Activated CD8-positive, alpha-beta memory T cell treated with anti-CD3 and anti-CD28 coated beads, Interleukin-2, amount 50 U/mL, for 24 hours (primary cell): ENCODE results near the gene MACROD2.
"Not testable (repeated sequence)": the region's sequence is repeated elsewhere in the genome, so short reads cannot be mapped to it uniquely, and the experiment has no call there.

Experiments
- DNase-seq: peaks from one replicate; pipeline ENCODE4 v3.0.0-alpha.2; 2020; ENCODE audit errors: extremely low read depth

MACROD2 gene

GRCh38 chr20:15166744-15167143 lies 1171.4 kb downstream of the MACROD2 start:
- DNase-seq: no peak

- DNase-seq: no peak
These were observed 1175.7 kb downstream of the MACROD2 start for GRCh38 chr20:15171016-15171415.

GRCh38 chr20:15176929-15177328 lies 1181.6 kb downstream of the MACROD2 start:
- no peak for DNase-seq

GRCh38 chr20:15178581-15178980 lies 1183.3 kb downstream of the MACROD2 start:
- no peak for DNase-seq

GRCh38 chr20:15179381-15179780 lies 1184.1 kb downstream of the MACROD2 start:
- no peak for DNase-seq

GRCh38 chr20:15179781-15180180 lies 1184.5 kb downstream of the MACROD2 start:
- no peak for DNase-seq

GRCh38 chr20:15185322-15185721 lies 1190.0 kb downstream of the MACROD2 start:
- no peak for DNase-seq

- DNase-seq: no peak
These were observed 1190.6 kb downstream of the MACROD2 start for GRCh38 chr20:15185913-15186312.

- no peak for DNase-seq
These were observed 1192.3 kb downstream of the MACROD2 start for GRCh38 chr20:15187612-15188011.

GRCh38 chr20:15188415-15188814 lies 1193.1 kb downstream of the MACROD2 start:
- no peak for DNase-seq

GRCh38 chr20:15191082-15191723 lies 1195.9 kb downstream of the MACROD2 start:
- DNase-seq: no peak

- DNase-seq: no peak
These were observed 1200.1 kb downstream of the MACROD2 start for GRCh38 chr20:15195378-15195777.

GRCh38 chr20:15196547-15197255 lies 1201.4 kb downstream of the MACROD2 start:
- DNase-seq: no peak

- not testable (repeated sequence) for DNase-seq
These were observed 1202.7 kb downstream of the MACROD2 start for GRCh38 chr20:15198017-15198416.

GRCh38 chr20:15199698-15200097 lies 1204.4 kb downstream of the MACROD2 start:
- no peak for DNase-seq

- DNase-seq: no peak
These were observed 1204.8 kb downstream of the MACROD2 start for GRCh38 chr20:15200147-15200565.

GRCh38 chr20:15201602-15202001 lies 1206.3 kb downstream of the MACROD2 start:
- DNase-seq: no peak

GRCh38 chr20:15204234-15204633 lies 1208.9 kb downstream of the MACROD2 start:
- no peak for DNase-seq

- no peak for DNase-seq
These were observed 1209.7 kb downstream of the MACROD2 start for GRCh38 chr20:15205028-15205427.

GRCh38 chr20:15205719-15206118 lies 1210.4 kb downstream of the MACROD2 start:
- no peak for DNase-seq

GRCh38 chr20:15209537-15209936 lies 1214.2 kb downstream of the MACROD2 start:
- no peak for DNase-seq

GRCh38 chr20:15214051-15214450 lies 1218.7 kb downstream of the MACROD2 start:
- DNase-seq: no peak

GRCh38 chr20:15220009-15220656 lies 1224.8 kb downstream of the MACROD2 start:
- no peak for DNase-seq
